Measurements from ENCODE around the gene SSR3.
"Not testable (repeated sequence)": the region's sequence is repeated elsewhere in the genome, so short reads cannot be mapped to it uniquely, and the experiment has no call there.

SSR3 gene

DNA sequence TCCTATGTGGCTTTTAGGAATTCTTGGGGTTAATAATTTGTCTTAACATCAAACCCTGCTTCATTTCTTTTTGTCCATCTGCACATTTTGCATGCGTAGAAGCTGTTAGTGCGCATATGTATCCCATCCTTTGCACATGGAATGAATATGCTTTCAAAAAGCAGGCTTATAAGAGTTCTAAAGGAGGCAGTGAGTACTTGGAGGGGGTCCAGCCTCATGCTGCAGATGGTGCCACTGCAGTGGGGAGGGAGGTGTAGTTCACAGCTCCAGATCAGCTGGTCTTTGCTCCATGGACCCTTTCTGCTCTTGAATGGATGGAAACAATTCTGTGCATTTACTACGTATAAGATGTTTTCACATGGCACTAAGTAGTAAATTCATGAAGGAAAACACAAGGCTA lies 20.7 kb upstream of the SSR3 start:
- DNase-seq: no peak

DNA sequence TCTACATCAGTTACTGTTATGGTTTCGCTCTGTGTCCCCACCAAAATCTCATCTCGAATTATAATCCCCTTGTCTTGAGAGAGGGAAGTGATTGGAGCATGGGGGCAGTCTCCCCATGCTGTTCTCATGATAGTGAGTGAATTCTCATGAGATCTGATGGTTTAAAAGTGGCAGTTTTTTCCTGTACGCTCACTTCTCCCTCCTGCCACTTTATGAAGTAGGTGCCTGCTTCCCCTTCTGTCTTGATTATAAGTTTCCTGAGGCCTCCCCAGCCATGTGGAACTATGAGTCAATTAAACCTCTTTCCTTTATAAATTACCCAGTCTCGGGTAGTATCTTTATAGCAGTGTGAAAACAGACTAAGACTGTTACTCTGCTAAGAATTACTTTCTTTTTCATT lies 15.0 kb upstream of the SSR3 start:
- not testable (repeated sequence) for DNase-seq

DNA sequence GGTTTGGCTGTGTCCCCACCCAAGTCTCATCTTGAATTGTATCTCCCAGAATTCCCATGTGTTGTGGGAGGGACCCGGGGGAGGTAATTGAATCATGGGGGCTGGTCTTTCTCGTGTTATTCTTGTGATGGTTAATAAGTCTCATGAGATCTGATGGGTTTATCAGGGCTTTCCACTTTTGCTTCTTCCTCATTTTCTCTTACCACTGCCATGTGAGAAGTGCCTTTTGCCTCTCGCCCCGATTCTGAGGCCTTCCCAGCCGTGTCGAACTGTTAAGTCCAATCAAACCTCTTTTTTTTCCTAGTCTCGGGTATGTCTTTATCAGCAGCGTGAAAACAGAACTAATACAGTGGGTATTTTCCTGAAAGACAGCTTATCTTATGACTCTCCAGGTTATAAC lies 14.1 kb upstream of the SSR3 start:
- DNase-seq: peak in 1 of 2 donors; percentile 28

DNA sequence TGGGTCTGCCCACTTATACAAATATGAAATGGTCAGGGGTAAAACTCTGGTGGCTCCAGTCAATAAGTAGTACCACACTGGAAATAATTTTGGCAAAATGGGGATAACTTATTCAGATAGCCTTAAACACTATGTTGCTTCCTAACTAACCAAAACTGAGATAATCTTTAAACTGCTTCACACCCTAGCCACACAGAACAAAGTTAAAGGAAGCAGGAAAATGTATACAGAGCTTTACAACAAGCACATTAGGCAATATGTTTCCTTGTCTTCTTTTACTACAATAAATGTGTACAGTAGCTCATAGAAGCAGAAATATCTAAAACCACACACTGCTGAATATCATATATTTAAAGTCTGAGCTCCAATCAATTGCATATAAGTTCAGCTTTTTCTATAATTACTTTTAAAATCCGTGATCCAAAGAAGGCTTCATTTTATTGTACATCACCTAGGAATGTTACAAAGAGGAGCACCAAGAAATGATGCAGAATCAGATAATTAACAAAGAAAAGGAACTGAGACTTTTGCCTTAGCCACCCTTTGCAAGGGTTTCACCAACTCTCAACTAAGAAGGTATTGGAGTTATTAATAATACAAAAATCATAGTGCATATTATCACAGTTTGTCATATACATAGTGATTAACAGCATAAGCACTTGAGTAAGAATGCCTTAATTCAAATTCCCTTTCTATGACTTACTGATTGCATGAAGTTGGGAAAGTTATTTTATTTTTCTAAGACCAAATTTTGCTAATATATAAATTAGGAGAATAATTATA lies 9.2 kb upstream of the SSR3 start:
- DNase-seq: no peak

DNA sequence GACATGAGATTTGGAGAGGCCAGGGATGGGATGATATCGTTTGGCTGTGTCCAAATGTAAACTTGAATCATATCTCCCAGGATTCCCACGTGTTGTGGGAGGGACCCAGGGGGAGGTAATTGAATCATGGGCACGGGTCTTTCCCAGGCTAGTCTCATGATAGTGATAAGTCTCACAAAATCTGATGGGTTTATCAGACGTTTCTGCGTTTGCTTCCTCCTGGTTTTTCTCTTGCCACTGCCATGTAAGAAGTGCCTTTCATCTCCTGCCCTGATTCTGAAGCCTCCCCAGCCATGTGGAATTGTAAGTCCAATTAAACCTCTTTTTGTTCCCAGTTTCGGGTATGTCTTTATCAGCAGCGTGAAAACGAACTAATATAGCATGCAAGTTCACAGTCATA lies 7.6 kb upstream of the SSR3 start:
- DNase-seq: not testable (repeated sequence)

DNA sequence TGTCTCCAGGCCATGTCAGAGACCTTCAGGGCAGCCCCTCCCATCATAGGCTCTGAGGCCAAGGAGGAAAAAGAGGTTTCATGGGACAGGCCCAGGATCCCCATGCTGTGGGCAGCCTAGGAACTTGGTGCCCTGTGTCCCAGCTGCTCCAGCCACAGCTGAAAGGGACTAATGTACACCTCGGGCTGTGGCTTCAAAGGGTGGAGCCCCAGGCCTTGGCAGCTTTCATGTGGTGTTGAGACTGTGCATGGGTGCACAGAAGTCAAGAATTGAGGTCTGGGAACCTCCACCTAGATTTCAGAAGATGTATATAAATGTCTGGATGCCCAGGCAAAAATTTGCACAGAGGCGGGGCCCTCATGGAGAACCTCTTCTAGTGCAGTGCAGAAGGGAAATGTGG lies 6.6 kb upstream of the SSR3 start:
- no peak for DNase-seq

DNA sequence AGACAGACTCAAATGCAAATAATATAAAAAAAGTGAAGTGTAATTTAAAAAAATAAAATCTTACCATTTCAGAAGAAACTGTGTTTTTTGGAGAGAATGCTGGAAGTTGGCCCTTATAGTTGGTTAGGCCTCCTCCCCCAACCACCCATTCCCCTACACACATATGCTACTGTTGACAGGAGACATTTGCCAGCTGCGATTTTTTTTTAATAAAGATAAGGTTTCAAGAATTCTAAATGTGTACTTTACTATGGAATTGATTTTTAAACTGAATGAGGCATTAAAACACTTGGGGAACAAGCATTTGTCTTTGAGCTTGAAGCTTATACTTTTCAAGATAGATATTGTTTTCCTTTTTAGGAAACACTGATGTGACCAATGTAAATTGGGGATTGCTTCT lies 4.4 kb upstream of the SSR3 start:
- DNase-seq: no peak

DNA sequence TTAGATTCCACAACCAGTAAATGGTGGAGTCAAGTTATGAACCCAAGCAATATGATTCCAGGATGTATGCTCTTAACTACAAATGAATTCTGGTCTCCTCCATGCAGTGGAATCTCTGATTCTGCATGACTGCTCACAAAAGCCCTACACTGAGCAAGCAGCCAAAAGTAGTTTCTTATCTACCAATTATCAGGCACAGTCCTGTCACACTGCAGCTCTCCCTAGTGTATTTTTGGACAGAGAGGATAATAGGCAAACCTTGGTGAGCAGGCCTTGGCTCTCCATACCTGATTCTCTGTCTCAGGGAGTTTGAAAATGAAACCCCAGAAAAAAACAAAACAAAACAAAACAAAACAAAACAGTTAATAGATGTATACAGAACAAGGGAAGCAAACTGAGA lies 3.5 kb upstream of the SSR3 start:
- DNase-seq: no peak

DNA sequence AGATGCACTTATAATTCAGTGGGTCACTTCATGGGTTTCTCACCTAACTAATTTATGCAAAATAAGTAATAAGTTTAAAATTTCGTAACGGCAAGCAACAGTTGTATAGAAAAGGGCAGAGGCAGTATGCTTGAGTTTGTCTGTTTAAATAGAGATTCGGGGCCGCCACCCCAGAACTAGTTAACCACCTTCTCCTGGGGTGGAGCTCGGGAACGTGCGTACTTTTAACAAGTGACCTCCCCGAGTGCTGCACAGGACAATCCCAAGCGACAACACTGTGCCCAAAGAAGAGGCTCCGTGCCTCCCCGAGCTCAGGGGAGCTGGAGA lies 439 bp downstream of the SSR3 start:
- DNase-seq: no peak

DNA sequence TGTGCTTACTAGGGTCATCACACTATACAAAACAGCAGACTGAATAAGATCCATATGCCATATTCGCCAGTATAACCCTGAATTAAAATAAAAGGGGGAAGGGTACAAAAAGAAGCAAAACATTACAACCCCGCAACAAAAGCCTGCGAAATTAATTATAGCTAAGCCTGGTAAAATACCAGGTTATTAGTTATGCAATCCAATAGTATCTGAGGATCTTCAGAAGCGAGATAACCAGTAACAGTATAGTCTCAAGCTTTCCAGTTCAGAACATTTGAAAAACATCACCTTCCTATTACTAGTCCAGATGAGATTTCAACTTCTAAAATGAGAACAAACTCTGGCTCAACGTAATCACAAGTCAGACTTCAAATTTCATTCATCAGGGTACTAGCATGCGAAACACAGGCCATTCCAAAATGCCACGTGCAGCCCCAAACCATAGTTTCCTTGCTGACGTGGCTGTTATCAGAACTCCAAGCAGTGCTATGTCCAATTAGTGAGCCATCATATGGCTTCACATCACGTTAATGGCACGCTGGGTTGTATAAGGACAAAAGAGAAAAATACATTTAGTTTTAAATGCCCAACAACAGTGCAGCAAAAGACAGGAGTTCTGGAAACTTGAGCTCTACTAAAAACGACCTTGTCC lies 1.1 kb downstream of the SSR3 start:
- DNase-seq: peak; percentile 22 to 30

DNA sequence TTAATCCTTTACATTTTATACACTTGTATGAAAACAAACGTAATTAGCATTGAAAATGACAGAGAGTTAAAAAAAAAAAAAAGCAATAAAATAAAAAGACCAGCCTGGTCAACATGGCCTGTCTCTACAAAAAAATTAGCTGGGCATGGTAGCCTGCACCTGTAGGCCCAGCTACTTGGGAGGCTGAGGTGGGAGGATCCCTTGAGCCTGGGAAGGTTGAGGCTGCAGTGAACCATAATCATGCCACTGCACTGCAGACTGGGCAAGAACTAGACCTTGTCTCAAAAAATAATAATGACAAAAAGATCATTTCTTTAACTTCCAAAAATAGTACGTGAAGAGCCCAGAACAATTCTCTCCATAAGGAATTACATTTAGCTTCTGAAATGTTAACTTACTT lies 1.9 kb downstream of the SSR3 start:
- DNase-seq: no peak

DNA sequence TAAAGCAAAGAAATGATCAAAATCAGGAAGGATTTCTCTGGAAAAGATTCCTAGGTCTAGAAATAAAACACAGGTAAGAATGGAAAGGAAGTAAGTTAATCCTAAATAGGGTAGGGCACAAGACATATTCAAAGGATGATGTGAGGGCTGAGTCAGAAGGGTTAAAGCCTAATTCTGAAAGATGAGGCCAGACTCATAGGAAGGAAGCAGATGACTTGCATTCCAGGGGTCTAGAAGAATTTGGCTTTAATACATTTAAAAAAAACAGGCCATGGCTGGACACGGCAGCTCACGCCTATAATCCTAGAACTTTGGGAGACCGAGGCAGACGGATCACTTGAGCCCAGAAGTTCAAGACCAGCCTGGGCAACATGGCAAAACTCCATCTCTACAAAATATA lies 3.2 kb downstream of the SSR3 start:
- no peak for DNase-seq

DNA sequence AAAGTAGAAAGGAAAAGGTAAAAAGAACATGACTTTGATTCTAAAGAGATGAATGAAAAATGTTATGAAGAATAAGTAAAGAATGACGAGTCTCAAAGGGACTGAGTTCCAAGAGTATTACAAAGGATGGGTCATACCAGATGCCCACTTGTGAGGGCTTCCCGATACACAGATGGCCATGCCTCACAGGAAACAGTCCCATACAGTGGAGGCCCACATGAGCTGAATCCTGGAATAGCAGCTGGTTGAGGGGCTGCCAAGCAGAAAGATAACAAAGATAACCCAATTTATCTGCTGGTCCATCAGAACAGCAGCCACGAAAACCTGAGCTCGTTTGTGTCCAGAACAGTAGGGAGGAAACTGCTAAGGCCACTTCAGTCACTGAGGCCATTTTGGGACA lies 3.7 kb downstream of the SSR3 start:
- no peak for DNase-seq

DNA sequence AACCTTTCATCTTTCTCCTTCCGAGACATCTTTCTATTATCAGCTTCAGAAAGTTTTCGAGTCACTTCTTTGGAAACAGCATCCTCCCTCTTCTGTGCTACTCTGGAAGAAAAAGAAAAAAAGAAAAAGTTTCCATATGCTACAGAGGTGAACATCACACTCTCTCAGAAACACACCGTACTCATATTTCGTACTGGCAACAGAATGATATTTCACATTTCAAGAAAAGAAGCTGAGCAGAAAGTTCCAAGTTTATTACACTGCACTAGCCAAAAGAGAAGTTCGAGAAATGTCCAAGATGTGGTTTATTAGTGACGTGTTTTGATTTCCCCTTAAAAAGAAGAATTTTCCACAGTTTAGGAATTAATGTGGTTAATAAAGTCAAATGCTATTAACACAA lies 6.0 kb downstream of the SSR3 start:
- DNase-seq: no peak

DNA sequence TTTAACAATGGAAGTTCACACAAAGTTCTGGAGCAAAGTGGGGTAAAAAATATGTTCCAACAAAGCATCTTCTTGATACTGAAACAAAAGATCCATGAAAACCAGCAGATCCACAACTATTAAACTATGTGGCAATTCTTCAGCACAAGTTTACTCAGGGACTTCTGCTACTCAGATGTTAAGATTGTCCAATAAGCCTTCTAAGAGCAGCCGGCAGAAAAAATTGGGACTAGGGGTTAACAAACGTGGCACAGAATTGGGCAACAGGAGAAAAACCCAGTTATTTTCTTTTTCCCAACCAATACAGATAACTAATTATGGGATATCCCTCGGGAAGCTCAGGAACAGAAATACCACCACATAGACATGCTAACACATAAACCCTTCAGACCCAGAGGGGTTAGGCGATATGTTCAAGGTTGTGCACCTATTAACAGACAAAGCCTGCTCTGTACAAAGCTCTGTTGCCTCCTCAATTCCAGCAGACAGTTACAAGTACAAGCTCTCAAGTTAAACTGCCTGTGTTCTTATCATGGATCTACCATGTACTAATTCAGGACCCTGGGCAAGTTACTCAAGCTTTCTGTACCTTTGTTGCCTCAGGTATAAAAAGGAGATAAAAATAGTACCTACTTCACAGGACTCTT lies 6.8 kb downstream of the SSR3 start:
- no peak for DNase-seq

DNA sequence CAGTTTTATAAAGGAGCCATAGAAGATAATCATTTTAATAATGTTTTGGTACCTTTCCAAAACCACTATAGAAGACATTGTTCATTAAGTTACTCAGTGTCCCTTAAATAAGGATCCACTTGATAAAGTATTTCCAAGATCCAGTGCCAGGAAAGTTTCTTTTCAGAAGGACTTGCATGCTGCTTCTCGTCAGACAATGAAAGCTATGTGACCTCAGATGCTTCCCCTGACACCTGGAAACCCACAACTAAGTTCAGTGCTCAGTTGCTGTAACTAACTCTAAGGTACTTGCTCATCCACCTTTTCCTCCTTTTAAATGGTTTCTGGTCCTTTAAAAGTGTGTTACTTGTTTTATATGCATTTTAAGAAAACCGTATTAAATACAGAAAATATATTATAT lies 7.3 kb downstream of the SSR3 start:
- DNase-seq: no peak

DNA sequence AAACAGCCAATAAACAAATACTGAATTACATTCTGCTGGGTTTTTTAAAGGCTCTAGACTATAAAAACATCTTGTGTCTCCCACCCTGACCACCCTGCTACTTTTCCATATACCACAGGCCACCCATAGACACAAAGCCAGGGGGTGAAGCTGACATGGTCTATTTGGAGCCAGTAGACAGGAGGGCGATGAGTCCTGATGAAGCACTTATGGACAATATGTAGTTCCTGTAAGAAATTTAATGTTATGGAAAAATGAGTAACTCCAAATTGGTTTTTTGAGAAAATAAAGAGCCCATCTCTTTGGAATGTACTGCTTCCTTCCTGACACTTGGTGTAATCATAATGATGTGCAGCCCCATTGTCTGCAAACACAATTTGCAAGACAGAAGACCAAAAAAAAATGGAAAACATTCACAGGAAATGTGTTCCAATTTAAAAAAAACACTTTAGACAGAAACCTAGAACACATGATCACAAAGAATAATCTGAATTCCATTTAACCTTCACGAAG lies 11.8 kb downstream of the SSR3 start:
- no peak for DNase-seq

DNA sequence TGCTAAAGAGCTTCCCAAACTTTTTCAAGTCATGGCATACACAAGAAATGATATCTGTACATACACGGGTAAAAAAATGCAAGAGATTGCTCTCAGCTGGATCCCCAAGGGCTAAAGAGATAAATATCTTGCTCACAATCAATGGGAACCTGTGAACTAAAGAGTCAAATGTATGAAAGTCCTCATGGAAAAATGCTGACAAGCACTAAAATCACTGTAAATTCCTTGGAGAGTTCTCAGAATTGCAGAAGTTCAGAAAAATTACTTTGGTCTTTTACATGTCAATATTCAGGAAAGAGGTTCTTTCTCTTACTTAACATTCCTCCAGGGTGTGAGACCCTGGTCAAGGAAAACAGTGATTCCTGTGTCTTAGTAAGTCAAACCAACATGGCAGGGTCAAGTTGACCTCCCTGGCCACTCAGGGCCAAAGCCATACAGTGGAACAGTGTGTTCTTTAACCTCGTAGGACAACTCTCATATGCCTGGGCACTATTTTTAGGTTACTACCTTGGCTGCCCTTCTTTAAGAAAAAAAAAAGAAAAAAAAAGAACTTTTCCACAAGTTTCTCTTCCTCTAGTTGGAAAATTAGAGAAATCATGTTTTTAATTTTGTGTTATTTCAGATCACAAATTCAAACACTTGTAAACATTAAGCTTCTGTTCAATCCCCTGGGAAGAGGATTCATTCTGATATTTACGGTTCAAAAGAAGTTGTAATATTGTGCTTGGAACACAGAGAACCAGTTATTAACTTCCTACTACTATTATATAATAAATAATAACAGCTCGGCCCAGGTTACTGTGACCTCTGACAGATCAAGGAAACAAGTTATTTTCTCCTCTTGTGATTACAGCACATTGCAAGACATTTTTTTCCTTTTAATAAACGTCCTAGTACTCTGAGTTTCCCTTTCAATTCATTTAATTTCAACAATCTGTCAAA lies 12.5 kb downstream of the SSR3 start:
- DNase-seq: no peak

DNA sequence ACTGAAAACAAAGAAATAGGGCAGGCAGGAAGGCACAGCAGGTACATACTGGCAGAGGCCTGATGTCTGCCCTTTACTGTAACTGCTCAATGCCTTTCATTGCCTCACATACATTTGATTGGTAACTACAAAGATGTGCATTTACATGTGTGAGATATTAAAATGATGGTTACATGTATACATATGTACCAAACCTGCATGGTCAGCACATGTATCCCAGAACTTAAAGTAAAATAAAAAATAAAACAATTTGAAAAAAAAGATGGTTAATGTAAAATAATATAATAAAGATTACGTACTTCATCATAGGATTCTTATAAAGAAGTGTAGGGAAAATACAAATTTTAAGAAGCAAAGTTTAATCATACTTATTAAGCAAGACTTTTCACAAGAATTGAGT lies 15.1 kb downstream of the SSR3 start:
- no peak for DNase-seq

DNA sequence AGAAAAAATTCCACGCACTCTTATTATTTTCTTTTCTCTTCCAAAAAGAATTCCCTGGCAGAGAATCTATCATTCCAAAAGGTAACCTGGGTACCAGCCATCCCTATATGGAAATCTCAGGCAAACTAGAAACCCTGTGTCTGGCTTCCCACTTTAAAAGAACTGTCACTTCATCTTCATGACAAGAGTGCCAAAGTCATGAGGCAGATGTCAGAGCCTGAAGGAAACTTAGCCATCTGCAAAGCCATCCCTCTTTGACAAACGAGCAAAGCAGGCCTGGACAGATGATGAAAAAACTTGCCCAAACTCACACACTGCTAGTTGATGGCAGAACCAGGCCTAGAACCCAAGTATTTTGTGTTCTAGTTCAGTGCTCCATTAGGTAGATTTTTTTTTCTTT lies 15.9 kb downstream of the SSR3 start:
- no peak for DNase-seq

DNA sequence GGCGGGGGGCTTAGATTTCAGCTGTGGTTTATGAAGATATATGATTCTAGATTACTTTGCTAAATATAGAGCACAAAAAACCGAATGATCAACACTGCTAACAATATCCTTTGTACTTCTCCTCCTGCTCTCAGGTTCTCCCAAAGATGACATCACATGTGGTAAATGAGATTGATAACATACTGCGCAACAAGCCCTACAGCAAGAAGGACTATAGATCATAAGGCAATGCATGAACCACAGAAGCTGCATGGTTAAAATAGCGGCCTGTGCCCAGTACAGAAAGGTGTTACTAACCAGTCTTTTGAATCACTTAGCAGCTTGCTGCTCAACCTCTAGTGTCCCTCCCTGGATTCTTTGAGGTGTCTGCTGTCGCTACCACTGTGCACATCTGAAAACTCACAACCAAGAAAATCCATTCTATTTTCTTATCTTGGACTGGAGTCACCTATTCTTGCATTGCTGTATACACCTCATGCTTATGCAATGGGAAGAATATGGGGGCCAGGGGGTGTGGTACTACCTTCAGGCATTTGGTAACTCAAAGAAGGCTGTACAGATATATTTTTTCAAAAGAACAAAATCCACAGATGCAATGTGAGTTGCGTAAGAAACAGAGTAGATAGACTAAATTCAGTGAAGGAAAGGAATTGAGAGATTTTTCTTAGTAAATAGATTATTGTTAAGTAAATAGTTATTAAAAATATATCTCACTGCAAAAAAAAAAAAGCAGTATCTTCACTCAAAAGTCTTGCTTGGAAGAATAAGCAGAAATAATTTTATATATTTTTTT lies 18.2 kb downstream of the SSR3 start:
- no peak for DNase-seq

DNA sequence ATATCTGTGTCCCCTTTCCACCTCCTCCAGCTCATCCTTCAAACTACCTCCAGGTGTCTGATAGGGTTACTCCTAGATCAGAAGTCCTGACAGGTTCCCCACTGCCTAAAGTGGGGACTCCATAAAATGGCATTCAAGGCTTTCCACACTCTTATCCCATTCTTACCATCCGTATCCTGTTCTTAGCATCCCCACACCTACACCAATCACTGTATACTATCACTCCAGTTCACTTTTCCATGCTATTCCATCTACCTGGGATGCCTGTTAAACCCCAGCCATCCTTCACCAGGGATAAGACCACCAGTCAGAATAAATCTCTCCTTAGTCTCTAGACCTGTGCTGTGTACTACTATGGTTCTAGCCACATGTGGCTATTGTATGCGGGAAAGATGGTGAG lies 19.1 kb downstream of the SSR3 start:
- no peak for DNase-seq
